Amygdala (tissue), 56 donors: ENCODE measurements around the gene CASS4.

ENCODE experiments used
- DNase-seq, 56 donors: peaks; one replicate each; lab custom pipeline; 2025; lab: John Stamatoyannopoulos, UW

The CASS4 gene

GRCh38 chr20:56442389-56443365, 30.6 kb downstream of the CASS4 start:
- DNase-seq: no peak

DNA sequence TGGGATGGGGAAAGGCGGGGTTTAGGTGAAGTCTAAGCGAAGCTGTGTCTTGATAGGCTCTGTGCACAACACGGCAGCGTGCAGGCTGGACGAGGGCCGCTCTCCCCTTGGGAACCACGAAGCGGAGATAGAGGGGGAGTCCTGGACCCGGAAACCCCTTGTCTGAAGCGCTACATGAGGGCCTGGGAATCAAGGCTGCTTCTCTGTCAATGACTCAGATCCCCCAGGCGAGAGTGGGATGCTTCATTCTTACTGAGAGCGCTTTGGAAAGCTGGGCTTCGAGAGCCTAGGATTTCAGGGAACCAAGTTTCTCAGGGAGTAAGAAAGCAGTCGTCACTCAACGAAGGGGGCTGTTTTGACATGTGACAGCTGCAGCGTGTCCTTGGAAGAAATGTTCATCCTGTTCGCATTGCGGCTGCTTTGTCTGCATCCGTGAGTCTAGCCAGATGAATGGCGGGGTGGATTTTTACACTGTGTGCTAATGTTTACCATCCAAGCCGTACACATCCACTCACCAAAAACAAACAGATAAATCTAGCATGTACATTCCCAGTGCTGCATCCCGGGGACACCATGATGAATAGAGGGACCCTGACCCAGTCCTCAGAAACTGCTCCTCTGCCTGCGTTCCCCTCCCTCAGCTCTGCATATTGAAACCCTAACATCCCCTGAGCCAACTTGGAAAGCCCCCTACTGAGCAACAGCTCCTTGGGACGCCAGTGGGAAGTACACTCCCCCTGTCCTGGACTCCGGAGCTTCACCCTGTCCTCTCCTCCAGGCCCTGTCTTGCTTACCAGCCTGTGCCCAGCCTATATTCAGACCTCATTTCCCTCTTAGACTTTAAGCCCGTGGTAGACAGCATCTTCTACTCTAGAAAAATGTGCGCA, 31.8 kb downstream of the CASS4 start:
- DNase-seq: peak in 1 of 56 donors; percentile 13

GRCh38 chr20:56445130-56445529, 33.1 kb downstream of the CASS4 start:
- no peak for DNase-seq

GRCh38 chr20:56445540-56445939, 33.5 kb downstream of the CASS4 start:
- no peak for DNase-seq

GRCh38 chr20:56447227-56447626, 35.2 kb downstream of the CASS4 start:
- DNase-seq: no peak

GRCh38 chr20:56449459-56449858, 37.4 kb downstream of the CASS4 start:
- DNase-seq: no peak

DNA sequence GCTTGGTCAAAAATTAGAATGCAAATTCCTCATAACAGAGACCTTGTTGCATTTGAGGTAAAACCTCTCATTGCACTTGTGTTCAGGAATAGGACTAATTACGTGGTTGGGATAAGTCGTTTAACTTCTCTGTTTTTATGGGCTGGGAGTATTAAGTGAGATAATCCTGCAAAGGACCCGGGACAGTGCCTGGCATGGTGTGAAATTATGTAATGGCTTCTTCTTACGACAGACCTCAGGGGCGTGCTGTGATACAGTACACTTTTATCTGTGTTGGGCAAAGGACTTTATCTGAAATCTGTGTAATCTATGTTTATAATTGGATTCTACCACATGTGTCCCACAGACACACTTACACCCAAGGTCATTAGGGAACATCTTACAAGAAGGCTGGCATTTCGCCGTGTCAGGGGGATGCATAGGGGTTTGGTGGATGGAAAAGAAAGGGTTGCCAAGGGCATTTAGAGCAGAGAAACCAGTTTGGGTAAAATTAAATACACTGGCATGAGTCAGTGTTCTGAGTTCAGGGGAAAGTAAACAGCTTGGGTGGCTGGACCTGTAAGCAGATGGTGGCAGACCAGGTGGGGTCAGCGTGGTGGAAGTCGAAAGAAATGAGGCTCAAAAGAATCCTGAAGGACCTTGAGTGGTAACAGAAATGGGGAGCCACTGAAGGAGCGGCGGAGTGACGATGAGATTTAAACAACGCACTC, 39.2 kb downstream of the CASS4 start:
- no peak for DNase-seq

GRCh38 chr20:56453352-56453751, 41.3 kb downstream of the CASS4 start:
- DNase-seq: no peak

DNA sequence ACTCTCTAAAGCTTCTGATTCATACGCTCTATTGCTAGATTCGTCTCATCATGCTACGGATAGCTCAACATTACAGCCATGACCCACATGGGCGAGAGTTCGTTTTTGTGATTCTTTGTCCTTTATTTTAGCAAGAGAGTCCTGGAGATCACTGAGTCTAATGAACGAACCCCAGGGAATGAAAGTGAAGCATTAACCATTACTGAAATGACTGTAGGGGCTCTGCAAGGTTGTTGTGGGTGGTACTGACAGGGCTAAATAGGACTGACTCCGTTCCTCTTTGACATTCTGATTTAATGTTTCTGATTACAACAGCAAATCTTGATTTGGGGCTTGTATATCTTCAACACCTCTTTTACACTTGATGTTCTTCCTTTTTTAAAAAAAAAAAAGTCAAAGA, 42.7 kb downstream of the CASS4 start:
- no peak for DNase-seq

GRCh38 chr20:56458206-56458821, 46.3 kb downstream of the CASS4 start:
- DNase-seq: no peak

GRCh38 chr20:56460459-56460858, 48.4 kb downstream of the CASS4 start:
- DNase-seq: peak in 2 of 56 donors; percentile 13 to 35

GRCh38 chr20:56461576-56461975, 49.5 kb downstream of the CASS4 start:
- DNase-seq: no peak

DNA sequence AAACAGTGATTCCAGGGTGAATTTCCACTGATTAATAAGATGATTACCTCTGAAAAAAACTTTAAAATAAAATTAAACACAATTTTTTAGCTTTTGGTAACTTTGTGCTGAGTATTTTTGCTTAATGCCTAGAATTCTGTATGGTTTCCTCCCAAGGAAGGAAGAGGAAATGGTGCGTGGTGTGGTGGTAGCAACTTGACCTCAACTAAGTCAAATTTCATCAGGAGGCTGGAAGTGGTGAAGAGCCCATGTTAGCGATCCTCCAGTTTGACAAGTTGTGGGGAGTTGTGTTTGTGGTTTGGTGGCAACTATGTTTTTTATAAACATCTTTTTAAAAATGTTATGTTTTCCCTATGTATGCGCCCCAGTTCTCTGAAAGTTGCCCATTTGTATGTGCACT, 51.4 kb downstream of the CASS4 start:
- no peak for DNase-seq

DNA sequence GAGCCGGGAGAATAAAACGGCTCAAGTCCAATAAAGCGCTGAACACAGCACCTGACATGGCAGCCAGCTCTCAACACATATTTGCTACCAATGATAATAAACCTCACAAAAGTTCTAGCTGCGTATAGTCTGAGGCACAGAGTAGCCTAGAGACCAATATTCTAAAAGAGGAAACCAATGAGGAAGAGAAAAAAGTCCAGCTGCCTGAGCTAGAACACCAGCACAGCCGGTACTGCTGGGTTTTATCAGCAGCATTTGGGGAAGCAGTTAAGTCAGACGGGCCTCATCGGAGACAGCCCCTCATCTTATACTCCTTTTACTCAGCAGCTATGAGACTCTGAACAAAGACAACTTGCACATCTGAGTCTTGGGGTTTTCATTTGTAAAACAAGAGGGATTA, 53.9 kb downstream of the CASS4 start:
- peak in 3 of 56 donors; percentile 14 to 19 (median 15) for DNase-seq

DNA sequence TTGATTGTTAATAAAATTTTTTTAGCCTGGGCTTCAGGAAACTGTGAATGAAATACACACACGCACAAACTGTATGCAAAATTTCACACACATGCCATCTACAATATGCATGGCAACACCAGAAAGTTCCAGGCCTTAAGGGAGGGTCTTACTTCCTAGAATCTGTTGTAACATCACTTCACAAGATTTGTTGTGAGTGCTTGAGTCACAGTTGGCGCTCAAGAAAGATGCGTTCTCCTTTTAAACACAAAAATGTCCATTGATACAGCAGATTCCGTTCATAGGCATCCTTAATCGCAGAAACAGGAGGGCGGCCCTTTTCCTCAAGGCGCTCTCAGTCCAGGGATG, 55.9 kb downstream of the CASS4 start:
- DNase-seq: no peak

GRCh38 chr20:56468316-56469076, 56.4 kb downstream of the CASS4 start, which contains the start of gene RTF2:
TSS of gene RTF2 (plus strand) at chr20:56468627. CDS start at chr20:56468698, 71 bp downstream.
- DNase-seq: peak; percentile 52 to 97 (median 90)

DNA sequence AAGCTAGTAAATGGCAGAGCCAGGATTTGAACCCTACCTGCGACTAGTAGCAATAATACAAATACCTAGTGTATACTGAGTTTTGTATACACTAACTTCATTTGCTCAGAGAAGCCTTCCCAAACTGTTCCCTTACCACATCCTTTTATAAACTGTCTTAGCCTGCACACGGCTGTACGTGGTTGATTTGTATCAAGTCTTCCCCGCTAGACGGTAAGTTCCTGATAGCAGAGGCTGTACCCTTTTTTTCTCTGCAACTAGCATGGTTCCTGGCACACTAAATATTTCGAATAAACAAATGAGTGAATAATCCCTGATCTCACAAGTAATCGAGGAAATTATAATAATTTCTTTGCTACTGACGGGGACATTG, 57.0 kb downstream of the CASS4 start:
- no peak for DNase-seq

DNA sequence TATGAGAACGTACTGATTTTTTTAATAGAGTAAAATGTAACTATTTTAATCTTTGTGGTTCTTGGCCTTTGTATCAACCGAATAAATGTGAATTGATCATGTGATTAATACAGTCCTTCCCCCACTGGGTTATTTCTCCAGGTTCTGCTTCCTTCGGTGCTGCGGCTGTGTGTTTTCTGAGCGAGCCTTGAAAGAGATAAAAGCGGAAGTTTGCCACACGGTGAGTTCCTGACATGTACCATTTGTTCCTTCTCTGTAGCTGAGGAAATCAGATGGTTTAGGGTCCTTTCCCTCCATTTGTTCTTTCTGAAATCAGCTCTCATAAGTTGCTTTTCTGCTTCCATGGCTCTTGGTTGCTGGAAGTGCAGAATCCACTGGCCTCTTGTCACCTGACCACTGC, 71.9 kb downstream of the CASS4 start:
- DNase-seq: peak in 2 of 56 donors; percentile 13 to 17

DNA sequence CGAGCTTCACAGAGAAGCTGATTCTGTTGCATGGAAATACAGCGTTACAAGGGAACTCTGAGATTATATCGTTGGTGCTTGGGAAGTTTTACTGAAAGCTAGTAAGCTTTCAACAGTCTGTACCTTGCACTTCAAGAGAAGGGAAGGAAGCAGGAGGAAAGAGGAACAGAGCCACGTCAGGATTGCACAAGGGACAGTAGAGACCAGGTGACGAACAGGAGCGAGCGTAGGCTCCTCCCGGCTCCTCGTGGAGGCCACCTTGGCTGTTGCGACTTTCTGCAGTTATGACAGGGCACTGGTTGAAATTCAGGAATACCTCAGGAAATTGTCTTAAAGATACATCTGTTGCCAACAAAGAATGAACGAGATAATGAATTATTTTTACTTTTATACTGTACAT, 75.2 kb downstream of the CASS4 start:
- DNase-seq: peak in 1 of 56 donors; percentile 3
